Inferior parietal cortex (tissue), 1 donor: ENCODE results near the gene CERS6.

ENCODE experiments used
- DNase-seq: peaks from one replicate; pipeline ENCODE4 v3.0.0-alpha.2; 2016; ENCODE audit errors: extremely low spot score

The CERS6 gene

GRCh38 chr2:168669151-168669550, 213.1 kb downstream of the CERS6 start:
- no peak for DNase-seq

GRCh38 chr2:168670478-168670877, 214.4 kb downstream of the CERS6 start:
- no peak for DNase-seq

GRCh38 chr2:168671932-168672331, 215.9 kb downstream of the CERS6 start:
- no peak for DNase-seq

GRCh38 chr2:168673265-168674189, 217.5 kb downstream of the CERS6 start:
- no peak for DNase-seq

- DNase-seq, result no peak
Observed at GRCh38 chr2:168678153-168678853, 222.2 kb downstream of the CERS6 start.

- DNase-seq, result no peak
Observed at GRCh38 chr2:168679081-168679480, 223.0 kb downstream of the CERS6 start.

- no peak for DNase-seq
Observed at GRCh38 chr2:168679741-168680310, 223.8 kb downstream of the CERS6 start.

GRCh38 chr2:168683996-168684395, 227.9 kb downstream of the CERS6 start:
- DNase-seq, result no peak

- no peak for DNase-seq
Observed at GRCh38 chr2:168684921-168685599, 229.0 kb downstream of the CERS6 start.

GRCh38 chr2:168685600-168686451, 229.8 kb downstream of the CERS6 start:
- DNase-seq, result no peak

- no peak for DNase-seq
Observed at GRCh38 chr2:168686452-168687191, 230.6 kb downstream of the CERS6 start.

- DNase-seq, result no peak
Observed at GRCh38 chr2:168687314-168687713, 231.2 kb downstream of the CERS6 start.

- no peak for DNase-seq
Observed at GRCh38 chr2:168690381-168690885, 234.4 kb downstream of the CERS6 start.

- DNase-seq, result no peak
Observed at GRCh38 chr2:168691221-168691620, 235.1 kb downstream of the CERS6 start.

- no peak for DNase-seq
Observed at GRCh38 chr2:168692132-168692744, 236.2 kb downstream of the CERS6 start.

GRCh38 chr2:168694173-168694572, 238.1 kb downstream of the CERS6 start:
- DNase-seq, result no peak

- DNase-seq, result no peak
Observed at GRCh38 chr2:168694866-168695265, 238.8 kb downstream of the CERS6 start.

- no peak for DNase-seq
Observed at GRCh38 chr2:168697668-168698121, 241.6 kb downstream of the CERS6 start.

GRCh38 chr2:168698969-168699368, 242.9 kb downstream of the CERS6 start:
- no peak for DNase-seq
